ENCODE results near the gene CDK5RAP1.

GRCh38 chr20:33441142-33441955 lies 40.0 kb upstream of the CDK5RAP1 start:
- TF ChIP-seq CTCF (IDR thresholded peaks at IDR 0.05) (no peak), POLR2A (IDR thresholded peaks at IDR 0.05) (no peak)
